GM13977 (cell line): ENCODE data around the gene EHMT1.

Experiments
- DNase-seq: peaks from one replicate; pipeline ENCODE4 v3.0.0; 2012; ENCODE audit warnings: low spot score
- in situ Hi-C: fragments of 300-500 bp; cut with MboI; formaldehyde crosslinking; loops from one replicate; pipeline ENCODE4 v1.12.0; 2022; ENCODE audit warnings: low sequenced_read_pairs, low pct_unique_long_range_greater_than_20kb, mixed read lengths, inconsistent platforms; ENCODE audit not compliant: unreplicated experiment
- TF ChIP-seq, protein P1 (sequence below): IDR thresholded peaks from 2 replicates; pipeline ENCODE4 v1.5.1; 2012; ENCODE audit warnings: mild to moderate bottlenecking, control low read depth; ENCODE audit not compliant: insufficient read depth; ENCODE audit errors: extremely low read depth, missing control alignments

The EHMT1 gene

DNA sequence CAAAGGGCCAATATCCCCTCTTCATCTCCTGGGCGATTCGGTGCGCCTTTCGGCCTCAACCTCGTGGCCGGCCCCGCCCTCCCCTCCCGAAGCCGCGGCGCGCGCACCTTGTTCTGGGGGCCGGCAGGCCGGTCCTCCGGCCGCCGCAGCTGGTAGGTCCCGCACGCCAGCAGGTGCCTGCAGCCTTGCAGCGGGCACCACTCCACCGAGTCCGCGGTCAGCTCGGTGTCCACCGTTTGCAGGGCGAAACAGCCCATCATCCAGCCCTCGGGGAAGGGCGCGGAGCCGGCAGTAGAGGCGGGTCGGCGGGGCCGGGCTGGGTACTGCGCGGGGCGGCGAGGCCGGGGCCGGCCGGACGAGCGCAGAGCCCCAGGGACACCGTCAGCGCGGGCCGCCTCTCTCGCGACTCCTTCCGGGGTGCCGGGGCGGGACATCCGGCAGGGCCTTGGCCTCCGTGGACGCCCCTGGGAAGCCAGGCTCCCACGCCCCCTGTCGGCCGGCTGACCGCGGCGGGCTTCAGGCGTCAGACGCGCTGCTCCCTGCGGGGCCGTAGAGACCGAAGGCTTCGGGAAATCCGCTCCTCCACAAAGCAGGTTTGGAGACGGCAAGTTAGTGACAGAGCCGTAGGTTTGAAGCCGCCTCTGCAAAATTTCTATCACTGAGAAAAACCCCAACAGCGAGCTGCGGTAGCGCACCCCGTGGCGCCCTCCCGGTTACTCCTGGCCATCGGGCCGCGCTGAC, 40.1 kb upstream of the EHMT1 start, which contains the start of gene DPH7:
DPH7 (minus strand) TSS at position 408 of the 741 bp plus-strand sequence; CDS start at position 260, 148 bp downstream.
- TF ChIP-seq, protein P1, sequence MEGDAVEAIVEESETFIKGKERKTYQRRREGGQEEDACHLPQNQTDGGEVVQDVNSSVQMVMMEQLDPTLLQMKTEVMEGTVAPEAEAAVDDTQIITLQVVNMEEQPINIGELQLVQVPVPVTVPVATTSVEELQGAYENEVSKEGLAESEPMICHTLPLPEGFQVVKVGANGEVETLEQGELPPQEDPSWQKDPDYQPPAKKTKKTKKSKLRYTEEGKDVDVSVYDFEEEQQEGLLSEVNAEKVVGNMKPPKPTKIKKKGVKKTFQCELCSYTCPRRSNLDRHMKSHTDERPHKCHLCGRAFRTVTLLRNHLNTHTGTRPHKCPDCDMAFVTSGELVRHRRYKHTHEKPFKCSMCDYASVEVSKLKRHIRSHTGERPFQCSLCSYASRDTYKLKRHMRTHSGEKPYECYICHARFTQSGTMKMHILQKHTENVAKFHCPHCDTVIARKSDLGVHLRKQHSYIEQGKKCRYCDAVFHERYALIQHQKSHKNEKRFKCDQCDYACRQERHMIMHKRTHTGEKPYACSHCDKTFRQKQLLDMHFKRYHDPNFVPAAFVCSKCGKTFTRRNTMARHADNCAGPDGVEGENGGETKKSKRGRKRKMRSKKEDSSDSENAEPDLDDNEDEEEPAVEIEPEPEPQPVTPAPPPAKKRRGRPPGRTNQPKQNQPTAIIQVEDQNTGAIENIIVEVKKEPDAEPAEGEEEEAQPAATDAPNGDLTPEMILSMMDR, result peak; percentile 98
- DNase-seq, result peak; percentile 99
- in situ Hi-C loops, result no loop called here

DNA sequence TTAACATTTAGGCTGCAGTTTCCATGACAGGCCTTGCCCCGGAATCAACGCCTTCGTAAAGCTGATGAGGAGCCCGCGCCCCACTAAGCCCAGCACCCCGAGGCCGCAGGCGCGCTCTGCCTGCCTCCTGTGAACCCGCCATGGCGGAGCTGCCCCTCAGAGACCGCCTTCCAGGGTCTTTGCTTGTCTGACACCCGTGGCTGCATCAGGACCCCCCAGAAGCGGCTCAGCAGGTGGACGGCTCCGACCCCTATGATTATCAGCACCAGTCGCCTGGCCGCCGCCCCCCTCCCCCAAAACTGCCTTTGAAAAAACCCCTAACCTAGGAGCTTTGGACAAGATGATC, 39.6 kb upstream of the EHMT1 start:
- no peak for DNase-seq
- TF ChIP-seq, protein P1, result no peak
- in situ Hi-C loops, result no loop called here

DNA sequence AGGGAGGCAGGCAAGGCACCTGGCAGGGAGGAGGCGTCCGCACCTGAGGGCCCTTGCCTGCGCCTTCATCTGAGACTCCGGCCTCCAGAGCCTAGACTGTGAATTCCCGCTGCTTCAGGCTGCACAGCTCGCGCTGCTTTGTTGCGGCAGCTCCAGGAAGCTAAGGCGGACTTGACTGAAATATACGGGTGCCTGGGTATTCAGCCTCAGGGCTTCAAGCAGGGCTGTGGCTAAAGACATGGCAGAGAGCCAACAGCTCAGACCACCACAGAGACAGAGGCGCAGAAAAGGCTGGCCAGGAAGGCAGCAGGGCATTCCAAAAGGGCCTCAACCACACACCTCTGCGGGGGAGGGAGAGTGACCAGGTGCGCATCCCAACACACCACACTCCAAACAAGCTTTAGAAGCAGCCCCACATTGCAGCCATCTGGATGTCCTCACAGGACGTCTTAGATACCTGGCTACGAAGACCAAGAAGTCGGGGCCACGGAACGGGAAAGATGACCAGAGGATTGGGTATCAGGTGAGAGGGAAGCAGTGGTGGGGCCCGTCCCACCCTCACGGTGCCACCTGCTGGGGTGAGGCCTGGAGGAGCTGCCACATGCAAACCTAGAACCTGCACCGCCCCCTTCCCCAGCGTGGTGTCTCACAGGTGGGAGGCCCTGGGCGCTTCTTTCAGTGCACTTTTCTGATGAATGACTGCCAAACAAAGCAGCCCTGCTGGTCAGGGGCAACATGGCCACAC, 38.4 kb upstream of the EHMT1 start:
- DNase-seq, result no peak
- TF ChIP-seq, protein P1, result no peak
- in situ Hi-C loops, result no loop called here

DNA sequence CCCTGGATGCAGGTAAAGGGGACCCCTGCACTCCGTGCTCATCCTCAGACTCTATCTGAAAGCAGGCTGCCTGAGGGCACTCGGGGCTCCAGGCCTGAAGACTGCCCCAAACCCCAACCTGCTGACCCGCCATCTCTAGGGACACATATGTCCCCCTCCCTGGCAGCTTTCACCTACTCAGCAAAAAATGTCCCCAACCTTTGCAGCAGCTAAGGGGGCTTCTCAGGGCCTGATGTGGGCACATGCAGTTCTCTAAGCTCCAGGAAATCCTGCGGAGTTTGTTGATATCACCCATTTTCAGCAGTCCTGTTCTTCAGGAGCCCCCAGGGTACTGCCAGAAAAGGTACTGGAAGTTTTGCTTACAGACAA, 37.9 kb upstream of the EHMT1 start:
- TF ChIP-seq, protein P1, result no peak
- no peak for DNase-seq
- in situ Hi-C loops, result no loop called here

DNA sequence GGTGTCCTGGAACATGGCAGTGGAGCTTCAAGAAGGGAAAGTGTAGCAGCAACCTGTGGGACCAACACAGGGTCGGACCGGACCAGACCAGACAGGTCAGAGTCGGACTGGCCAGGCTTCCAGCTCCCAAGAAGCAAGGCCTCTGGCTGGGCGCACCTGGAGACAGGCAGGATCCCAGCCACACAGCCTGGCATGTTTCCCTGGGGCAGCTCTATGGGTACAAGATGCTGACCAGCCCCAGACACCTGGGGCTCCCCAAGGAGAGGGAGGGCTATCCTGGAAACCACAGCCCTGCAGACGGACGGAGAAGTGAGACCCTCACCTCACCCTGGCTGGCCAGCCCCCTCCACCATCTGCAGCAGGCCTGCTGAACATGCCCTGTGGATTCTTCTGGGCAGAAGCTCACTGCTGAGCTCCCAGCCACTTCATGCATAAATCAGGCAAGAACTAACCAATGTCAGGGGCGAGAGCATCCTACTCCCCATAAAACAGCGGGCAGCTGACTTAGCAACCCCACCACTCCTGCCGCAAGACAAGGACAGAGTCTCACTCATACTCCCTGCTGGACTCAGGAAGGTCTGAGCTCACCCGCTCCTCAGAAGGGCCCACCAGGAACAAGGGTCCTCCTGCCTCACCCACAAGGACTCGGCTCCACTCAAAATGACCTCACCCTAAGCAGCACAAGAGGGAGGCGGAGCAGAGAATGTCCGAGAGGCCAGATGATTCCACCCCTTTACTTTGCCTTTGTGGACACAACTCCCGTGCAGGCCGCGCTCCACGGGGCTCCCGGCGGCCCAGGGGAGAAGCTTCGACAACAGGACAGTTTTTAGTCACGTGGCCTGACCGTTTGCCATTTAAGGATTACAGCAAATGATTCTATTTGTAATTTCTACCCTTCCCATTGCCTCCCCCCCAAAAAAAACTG, 37.2 kb upstream of the EHMT1 start:
- DNase-seq, result no peak
- in situ Hi-C loops, result no loop called here
- TF ChIP-seq, protein P1, result no peak

DNA sequence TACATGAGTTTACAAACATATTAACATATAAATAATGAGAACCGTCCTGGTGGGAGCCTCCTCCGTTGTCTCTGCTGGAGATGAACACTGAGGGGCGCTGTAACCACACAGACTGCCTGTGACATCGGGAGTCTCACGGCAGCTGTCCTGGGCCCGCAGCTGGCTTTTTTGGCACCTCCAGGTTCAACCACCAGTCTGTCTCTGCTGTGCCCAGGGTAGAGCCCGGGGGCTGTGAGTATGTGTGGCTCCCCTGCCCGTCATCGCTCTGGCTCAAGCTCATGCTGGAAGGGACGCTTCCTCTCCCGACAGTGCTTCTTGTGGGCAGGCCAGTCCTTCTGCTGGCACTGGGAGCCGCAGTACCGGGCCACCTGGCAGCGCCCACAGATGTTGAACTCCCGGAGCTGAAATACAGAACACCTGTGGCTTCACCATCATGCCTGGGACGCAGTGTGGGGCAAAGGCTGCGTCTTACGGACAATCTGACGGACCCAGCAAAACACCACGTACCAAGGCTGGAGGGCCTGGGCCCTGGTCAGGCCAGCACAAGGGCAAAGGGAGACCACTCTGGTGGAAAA, 36.4 kb upstream of the EHMT1 start:
- in situ Hi-C loops, result no loop called here
- DNase-seq, result no peak
- TF ChIP-seq, protein P1, result peak; percentile 43
